SK-N-SH (cell line): ENCODE results near the gene PRDM11. TPM values are rescaled to one million over a fixed set of nuclear protein-coding genes. Genes with fewer than 3 reads are reported as not detected.

Source experiments
- CTCF ChIA-PET: fragments of 300-600, 350-600 bp; formaldehyde crosslinking; extraction: SDS; loops from one replicate; lab custom pipeline; 2021; lab: Yijun Ruan, JAX
- POLR2A ChIA-PET: fragments of 350-600 bp; sonication (Branson Sonifier 250); formaldehyde crosslinking; extraction: SDS; loops from one replicate; lab custom pipeline; 2020; ENCODE audit warnings: antibody characterized with exemption, inconsistent platforms; lab: Yijun Ruan, JAX
- DNase-seq: peaks from one replicate; pipeline ENCODE4 v3.0.0; 2012
- H2AFZ ChIP-seq: fragments of 200-600 bp; sonication (generic); 2 replicates; pipeline ENCODE4 v1.8.1; 2016; ENCODE audit warnings: antibody characterized with exemption, mild to moderate bottlenecking, low read depth
- H3F3A ChIP-seq: fragments of 200-600 bp; sonication (generic); replicated peaks from 2 replicates; pipeline ENCODE3; 2016; ENCODE audit warnings: antibody characterized with exemption, mild to moderate bottlenecking; ENCODE audit not compliant: insufficient read depth
- H3K27ac ChIP-seq, 2 experiments: fragments of 200-500 bp in 1 of 2; fragments of 200-600 bp in 1 of 2; sonication (Bioruptor generic) in 1 of 2; sonication (generic), shearing (Covaris generic) in 1 of 2; 2 replicates each; pipeline versions ENCODE4 v1.5.1 to v1.6.1; 2014 to 2016; ENCODE audit warnings: low read depth in 2 of 2, inconsistent platforms in 1 of 2, low read length in 1 of 2, mild to moderate bottlenecking in 1 of 2, mixed read lengths in 1 of 2
- H3K27me3 ChIP-seq: fragments of 200-600 bp; sonication (generic), shearing (Covaris generic); 2 replicates; pipeline ENCODE4 v1.6.1; 2016; ENCODE audit warnings: mixed run types; ENCODE audit not compliant: insufficient read depth
- H3K36me3 ChIP-seq, 2 experiments: fragments of 200-500 bp in 1 of 2; fragments of 200-600 bp in 1 of 2; sonication (Bioruptor generic) in 1 of 2; sonication (generic) in 1 of 2; replicated peaks in 1 of 2; 2 replicates each; pipeline versions ENCODE3 to v1.5.1; 2014 to 2016; ENCODE audit warnings: low read length in 1 of 2, mild to moderate bottlenecking in 1 of 2; ENCODE audit not compliant: insufficient read depth in 2 of 2, control insufficient read depth in 1 of 2
- H3K4me1 ChIP-seq, 2 experiments: fragments of 200-500 bp in 1 of 2; fragments of 200-600 bp in 1 of 2; sonication (Bioruptor generic) in 1 of 2; sonication (generic), shearing (Covaris generic) in 1 of 2; 2 replicates each; pipeline versions ENCODE4 v1.5.1 to v1.6.1; 2014 to 2016; ENCODE audit warnings: low read depth in 1 of 2, low read length in 1 of 2, mixed run types in 1 of 2; ENCODE audit not compliant: insufficient read depth in 2 of 2, control insufficient read depth in 1 of 2
- H3K4me2 ChIP-seq: fragments of 200-600 bp; sonication (generic), shearing (Covaris generic); 2 replicates; pipeline ENCODE4 v1.6.1; 2017; ENCODE audit warnings: mixed run types
- H3K4me3 ChIP-seq, 2 experiments: fragments of 200-500 bp in 1 of 2; fragments of 200-600 bp in 1 of 2; sonication (Bioruptor generic) in 1 of 2; sonication (generic), shearing (Covaris generic) in 1 of 2; 2 replicates each; pipeline versions ENCODE4 v1.5.1 to v1.8.1; 2014 to 2016; ENCODE audit warnings: low read depth in 2 of 2, inconsistent platforms in 1 of 2, low read length in 1 of 2, mild to moderate bottlenecking in 1 of 2, mixed read lengths in 1 of 2, moderate library complexity in 1 of 2
- H3K79me2 ChIP-seq: fragments of 200-600 bp; sonication (generic); 2 replicates; pipeline ENCODE4 v1.8.1; 2017; ENCODE audit warnings: mild to moderate bottlenecking; ENCODE audit not compliant: insufficient read depth
- H3K9ac ChIP-seq: fragments of 200-600 bp; sonication (generic); 2 replicates; pipeline ENCODE4 v1.6.1; 2017; ENCODE audit warnings: mixed run types
- H3K9me2 ChIP-seq: fragments of 200-600 bp; sonication (generic); 2 replicates; pipeline ENCODE4 v1.6.1; 2017; ENCODE audit warnings: mixed run types
- H3K9me3 ChIP-seq: fragments of 200-600 bp; sonication (generic); 2 replicates; pipeline ENCODE4 v1.6.1; 2017; ENCODE audit warnings: mixed run types, mild to moderate bottlenecking, moderate library complexity
- H4K20me1 ChIP-seq: fragments of 200-600 bp; sonication (generic); 2 replicates; pipeline ENCODE4 v1.6.1; 2017; ENCODE audit warnings: mild to moderate bottlenecking, mixed run types; ENCODE audit not compliant: insufficient read depth
- EP300 ChIP-seq, 2 experiments: IDR thresholded peaks; 2 replicates each; pipeline versions ENCODE4 v1.4.0 to v1.6.1; 2012; ENCODE audit warnings: borderline replicate concordance in 1 of 2, low read depth in 1 of 2, low read length in 1 of 2
- FOSL2 ChIP-seq: IDR thresholded peaks from 2 replicates; pipeline ENCODE4 v1.4.0; 2012; ENCODE audit warnings: low read depth, mild to moderate bottlenecking, moderate library complexity, borderline replicate concordance
- GABPA ChIP-seq: IDR thresholded peaks from 2 replicates; pipeline ENCODE4 v1.4.0; 2012; ENCODE audit warnings: low read depth, mild to moderate bottlenecking
- NFIC ChIP-seq: IDR thresholded peaks from 2 replicates; pipeline ENCODE4 v1.4.0; 2012; ENCODE audit warnings: borderline replicate concordance
- POLR2AphosphoS5 ChIP-seq: IDR thresholded peaks from 2 replicates; pipeline ENCODE4 v1.6.1; 2012; ENCODE audit warnings: low read depth, low read length
- RAD21 ChIP-seq: IDR thresholded peaks from 2 replicates; pipeline ENCODE4 v1.6.1; 2012; ENCODE audit warnings: mild to moderate bottlenecking, low read length
- RCOR1 ChIP-seq: fragments of 150-350 bp; IDR thresholded peaks from 2 replicates; pipeline ENCODE4 v1.6.1; 2017; ENCODE audit warnings: antibody characterized with exemption, low read length
- RFX5 ChIP-seq: IDR thresholded peaks from 2 replicates; pipeline ENCODE4 v1.6.1; 2012; ENCODE audit warnings: mild to moderate bottlenecking, improper control_type of control experiment, low read length
- TAF1 ChIP-seq: IDR thresholded peaks from 2 replicates; pipeline ENCODE4 v1.6.1; 2012; ENCODE audit warnings: low read depth, mild to moderate bottlenecking, low read length, moderate library complexity, borderline replicate concordance
- TCF12 ChIP-seq: IDR thresholded peaks from 2 replicates; pipeline ENCODE4 v1.4.0; 2012
- TEAD4 ChIP-seq: IDR thresholded peaks from 2 replicates; pipeline ENCODE4 v1.4.0; 2012; ENCODE audit warnings: mild to moderate bottlenecking, borderline replicate concordance; ENCODE audit not compliant: insufficient read depth
- YY1 ChIP-seq: IDR thresholded peaks from 2 replicates; pipeline ENCODE4 v1.4.0; 2012; ENCODE audit warnings: low read depth, mild to moderate bottlenecking
- WGBS: methylation state at CpG from one replicate; pipeline ENCODE4 v1.1.6; 2017; ENCODE audit warnings: low lambda C conversion rate; 5-methylcytosine and 5-hydroxymethylcytosine counted together
- polyA plus RNA-seq, 3 experiments: library from polyadenylated mRNA; depleted of rRNA; stranded (reverse); fragments of >200 nt; gene quantifications; 2 replicates each; pipeline ENCODE4 v1.2.3, GENCODE V29; 2012
- TF ChIP-seq, protein P1 (sequence below): fragments of 150-350 bp; IDR thresholded peaks from 2 replicates; pipeline ENCODE4 v1.6.1; 2016; ENCODE audit warnings: mild to moderate bottlenecking, low read depth, low read length
- TF ChIP-seq, protein P2 (sequence below): IDR thresholded peaks from 2 replicates; pipeline ENCODE4 v1.6.1; 2012; ENCODE audit warnings: mild to moderate bottlenecking, low read depth, low read length, moderate library complexity

The PRDM11 gene
- polyA plus RNA-seq, 1 of the 3 experiments (the other 2 are of a cell fraction): 4.5 TPM

DNA sequence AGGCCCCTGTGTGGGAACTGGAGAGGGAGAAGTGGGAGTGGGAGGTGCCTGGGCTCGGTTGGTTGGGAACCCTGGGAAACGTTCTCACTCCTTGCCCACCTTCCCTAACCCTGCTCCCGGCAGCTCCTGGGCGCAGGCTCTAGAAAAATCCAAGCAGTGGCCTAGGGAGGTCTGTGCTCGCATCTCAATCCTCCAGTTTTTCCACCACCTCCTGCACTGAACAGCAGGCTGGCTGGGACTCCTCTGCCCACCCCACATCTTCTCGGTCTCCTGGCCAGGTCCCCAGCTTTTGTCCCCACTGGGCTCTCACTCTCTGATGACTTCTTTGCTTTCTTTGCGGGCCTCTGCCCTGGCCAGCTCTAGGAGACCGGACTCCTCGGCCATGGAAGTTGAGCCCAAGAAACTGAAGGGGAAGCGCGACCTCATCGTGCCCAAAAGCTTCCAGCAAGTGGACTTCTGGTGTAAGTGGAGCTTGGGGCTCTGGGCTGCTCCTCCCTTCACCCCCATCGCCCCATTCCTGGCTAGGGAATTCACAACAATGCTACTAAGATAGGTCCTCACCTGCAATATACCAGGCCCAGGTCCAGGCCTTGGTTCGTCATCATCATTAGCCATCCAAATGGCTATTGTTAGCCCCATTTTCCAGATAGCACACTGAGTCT, 35.6 kb downstream of the PRDM11 start:
- no peaks in the 10 kb centered on the region for H3K9me2 ChIP-seq
- no peaks in the 10 kb centered on the region for H3K79me2 ChIP-seq
- no peak overlapping the region for H3K27ac ChIP-seq
- H2AFZ ChIP-seq: no peak overlapping the region
- no peak overlapping the region for H3K4me3 ChIP-seq
- H3K4me1 ChIP-seq: peaks cover 11 to 18% of the 10 kb centered on the region in 2 experiments; a peak in 3 of 4 replicates
- no peak overlapping the region for H3K4me2 ChIP-seq
- DNase-seq: no peak
- CTCF ChIA-PET: interaction anchor here (0.6 to 1.7 kb wide), 9 partner anchors 9 to 246 kb away, joined by 3 to 6 read pairs (median 3); no protein-coding TSS in a partner anchor
- TF ChIP-seq POLR2AphosphoS5 (no peak), GABPA (no peak), TCF12 (no peak), FOSL2 (no peak), YY1 (no peak), RAD21 (no peak), RCOR1 (no peak), RFX5 (no peak), EP300 (IDR thresholded peaks at IDR 0.05; ENCODE audit: borderline replicate concordance in 1 of 2, low read depth in 1 of 2, low read length in 1 of 2) (no peak), TAF1 (no peak), NFIC (no peak), TEAD4 (no peak)
- TF ChIP-seq, protein P1, sequence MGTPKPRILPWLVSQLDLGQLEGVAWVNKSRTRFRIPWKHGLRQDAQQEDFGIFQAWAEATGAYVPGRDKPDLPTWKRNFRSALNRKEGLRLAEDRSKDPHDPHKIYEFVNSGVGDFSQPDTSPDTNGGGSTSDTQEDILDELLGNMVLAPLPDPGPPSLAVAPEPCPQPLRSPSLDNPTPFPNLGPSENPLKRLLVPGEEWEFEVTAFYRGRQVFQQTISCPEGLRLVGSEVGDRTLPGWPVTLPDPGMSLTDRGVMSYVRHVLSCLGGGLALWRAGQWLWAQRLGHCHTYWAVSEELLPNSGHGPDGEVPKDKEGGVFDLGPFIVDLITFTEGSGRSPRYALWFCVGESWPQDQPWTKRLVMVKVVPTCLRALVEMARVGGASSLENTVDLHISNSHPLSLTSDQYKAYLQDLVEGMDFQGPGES: no peak
- TF ChIP-seq, protein P2, sequence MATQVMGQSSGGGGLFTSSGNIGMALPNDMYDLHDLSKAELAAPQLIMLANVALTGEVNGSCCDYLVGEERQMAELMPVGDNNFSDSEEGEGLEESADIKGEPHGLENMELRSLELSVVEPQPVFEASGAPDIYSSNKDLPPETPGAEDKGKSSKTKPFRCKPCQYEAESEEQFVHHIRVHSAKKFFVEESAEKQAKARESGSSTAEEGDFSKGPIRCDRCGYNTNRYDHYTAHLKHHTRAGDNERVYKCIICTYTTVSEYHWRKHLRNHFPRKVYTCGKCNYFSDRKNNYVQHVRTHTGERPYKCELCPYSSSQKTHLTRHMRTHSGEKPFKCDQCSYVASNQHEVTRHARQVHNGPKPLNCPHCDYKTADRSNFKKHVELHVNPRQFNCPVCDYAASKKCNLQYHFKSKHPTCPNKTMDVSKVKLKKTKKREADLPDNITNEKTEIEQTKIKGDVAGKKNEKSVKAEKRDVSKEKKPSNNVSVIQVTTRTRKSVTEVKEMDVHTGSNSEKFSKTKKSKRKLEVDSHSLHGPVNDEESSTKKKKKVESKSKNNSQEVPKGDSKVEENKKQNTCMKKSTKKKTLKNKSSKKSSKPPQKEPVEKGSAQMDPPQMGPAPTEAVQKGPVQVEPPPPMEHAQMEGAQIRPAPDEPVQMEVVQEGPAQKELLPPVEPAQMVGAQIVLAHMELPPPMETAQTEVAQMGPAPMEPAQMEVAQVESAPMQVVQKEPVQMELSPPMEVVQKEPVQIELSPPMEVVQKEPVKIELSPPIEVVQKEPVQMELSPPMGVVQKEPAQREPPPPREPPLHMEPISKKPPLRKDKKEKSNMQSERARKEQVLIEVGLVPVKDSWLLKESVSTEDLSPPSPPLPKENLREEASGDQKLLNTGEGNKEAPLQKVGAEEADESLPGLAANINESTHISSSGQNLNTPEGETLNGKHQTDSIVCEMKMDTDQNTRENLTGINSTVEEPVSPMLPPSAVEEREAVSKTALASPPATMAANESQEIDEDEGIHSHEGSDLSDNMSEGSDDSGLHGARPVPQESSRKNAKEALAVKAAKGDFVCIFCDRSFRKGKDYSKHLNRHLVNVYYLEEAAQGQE: no peak
- TF ChIP-seq, all 33 proteins: peak for 0
- Histone ChIP-seq H3F3A (peaks cover 7% of the 10 kb centered on the region), H3K9ac (no peak overlapping the region), H3K36me3 (peaks cover 3% of the 10 kb centered on the region in 2 experiments), H3K27me3 (no peaks in the 10 kb centered on the region), H3K9me3 (no peaks in the 10 kb centered on the region), H4K20me1 (no peaks in the 10 kb centered on the region)
- POLR2A ChIA-PET: interaction anchor here (1.5 kb wide), 1 partner anchor 35 kb away, joined by 4 read pairs; the partner anchor contains the start of gene PRDM11
- 92% methylated on average over 13 of the region's 14 CpGs for WGBS
